Left ventricle myocardium inferior (tissue), 1 donor: ENCODE data around the gene CALN1. TPM values are rescaled to one million over a fixed set of nuclear protein-coding genes. Genes with fewer than 3 reads are reported as not detected.

Experiments used
- DNase-seq: peaks from one replicate; pipeline ENCODE4 v3.0.0-alpha.2; 2020
- H3K27ac ChIP-seq: fragments of 200-600 bp; replicated peaks from 2 replicates; pipeline ENCODE4 v1.8.0; 2021
- H3K27me3 ChIP-seq: fragments of 200-600 bp; 2 replicates; pipeline ENCODE4 v1.8.0; 2021; ENCODE audit warnings: low read depth
- H3K36me3 ChIP-seq: fragments of 200-600 bp; 2 replicates; pipeline ENCODE4 v1.8.0; 2021
- H3K4me1 ChIP-seq: fragments of 200-600 bp; 2 replicates; pipeline ENCODE4 v1.8.0; 2021
- H3K4me3 ChIP-seq: fragments of 200-600 bp; 2 replicates; pipeline ENCODE4 v1.8.0; 2021; ENCODE audit warnings: mild to moderate bottlenecking, moderate library complexity
- H3K9me3 ChIP-seq: fragments of 200-600 bp; replicated peaks from 2 replicates; pipeline ENCODE4 v1.8.0; 2021
- CTCF ChIP-seq: fragments of 200-600 bp; IDR thresholded peaks from 2 replicates; pipeline ENCODE4 v1.8.0; 2021; ENCODE audit warnings: antibody characterized with exemption, mild to moderate bottlenecking, borderline replicate concordance
- intact Hi-C: fragments of 100-400 bp; cut with micrococcal nuclease; formaldehyde crosslinking; loops from one replicate; pipeline ENCODE4 v1.11.0; 2022
- total RNA-seq: library from RNA; stranded (reverse); fragmentation: NEBNext Ultra II Directional; extraction: Animal tissue kit (Norgen Biotek cat#: 25700); gene quantifications from one replicate; pipeline ENCODE4 v1.2.1, GENCODE V29; 2021
- donor health status: DM: no; HTN: yes; CAD: no; lungs with severe emphysema.

Gene CALN1
- total RNA-seq, 1 donor from 2014 or later: not detected

DNA sequence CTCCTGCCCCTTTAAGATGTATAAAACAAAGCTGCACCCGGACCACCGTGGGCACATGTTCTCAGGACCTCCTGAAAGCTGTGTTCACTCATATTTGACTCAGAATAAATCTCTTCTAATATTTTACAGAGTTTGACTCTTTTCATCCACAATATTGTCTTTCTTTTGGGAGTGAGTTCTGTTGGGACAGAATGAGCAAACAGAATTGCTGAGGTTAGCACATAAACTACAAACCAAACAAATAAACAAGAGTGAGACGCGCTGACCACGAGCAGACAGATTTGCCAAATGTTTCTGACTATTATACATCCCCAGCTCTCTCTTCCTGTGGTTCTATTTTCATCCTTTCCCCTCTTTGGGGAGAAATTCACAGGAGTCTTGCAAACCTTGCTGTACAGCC lies 526.7 kb downstream of the CALN1 start:
- peaks cover 16% of the 10 kb centered on the region for H3K27me3 ChIP-seq
- no peak for TF ChIP-seq CTCF
- H3K4me1 ChIP-seq: no peaks in the 10 kb centered on the region
- no peak overlapping the region for H3K27ac ChIP-seq
- no peaks in the 10 kb centered on the region for H3K36me3 ChIP-seq
- DNase-seq: no peak
- intact Hi-C loops: no loop called here
- no peak overlapping the region for H3K4me3 ChIP-seq
- H3K9me3 ChIP-seq: peaks cover 36% of the 10 kb centered on the region

GRCh38 chr7:71883415-71883814 lies 528.7 kb downstream of the CALN1 start:
- peaks cover 16% of the 10 kb centered on the region for H3K27me3 ChIP-seq
- no peaks in the 10 kb centered on the region for H3K36me3 ChIP-seq
- H3K4me3 ChIP-seq: no peak overlapping the region
- no peaks in the 10 kb centered on the region for H3K4me1 ChIP-seq
- no peak for TF ChIP-seq CTCF
- no peak for DNase-seq
- intact Hi-C loops: no loop called here
- peaks cover 30% of the 10 kb centered on the region for H3K9me3 ChIP-seq
- no peak overlapping the region for H3K27ac ChIP-seq

DNA sequence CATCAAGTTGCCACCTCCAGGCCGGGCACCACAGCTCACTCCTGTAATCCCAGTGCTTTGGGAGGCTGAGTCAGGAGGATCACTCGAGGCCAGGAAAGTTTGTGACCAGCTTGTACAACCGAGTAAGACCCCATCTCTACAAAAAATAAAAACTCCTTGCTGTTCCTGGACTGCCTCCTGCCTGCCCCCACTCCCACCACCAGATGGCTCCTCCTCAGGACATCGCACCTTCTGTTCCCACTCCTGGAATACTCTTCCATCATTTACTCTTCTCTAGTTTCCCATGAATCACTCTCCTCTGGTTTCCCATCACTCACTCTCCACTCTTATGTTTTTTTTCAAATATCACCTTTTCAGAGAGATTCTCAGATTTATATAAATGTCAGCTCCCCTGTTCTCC lies 540.7 kb downstream of the CALN1 start:
- no peak for DNase-seq
- Histone ChIP-seq H3K27ac (no peak overlapping the region), H3K4me1 (no peaks in the 10 kb centered on the region), H3K4me3 (no peak overlapping the region), H3K27me3 (no peaks in the 10 kb centered on the region), H3K36me3 (no peaks in the 10 kb centered on the region), H3K9me3 (peaks cover 11% of the 10 kb centered on the region)
- peak; percentile 39 for TF ChIP-seq CTCF
- intact Hi-C loops: no loop called here

- Histone ChIP-seq H3K4me1 (no peaks in the 10 kb centered on the region), H3K27me3 (no peaks in the 10 kb centered on the region), H3K27ac (no peak overlapping the region), H3K36me3 (no peaks in the 10 kb centered on the region), H3K4me3 (no peak overlapping the region), H3K9me3 (peaks cover 5% of the 10 kb centered on the region)
- TF ChIP-seq CTCF: no peak
- intact Hi-C loops: no loop called here
- DNase-seq: no peak
Measured at GRCh38 chr7:71870812-71871211, 541.3 kb downstream of the CALN1 start.

DNA sequence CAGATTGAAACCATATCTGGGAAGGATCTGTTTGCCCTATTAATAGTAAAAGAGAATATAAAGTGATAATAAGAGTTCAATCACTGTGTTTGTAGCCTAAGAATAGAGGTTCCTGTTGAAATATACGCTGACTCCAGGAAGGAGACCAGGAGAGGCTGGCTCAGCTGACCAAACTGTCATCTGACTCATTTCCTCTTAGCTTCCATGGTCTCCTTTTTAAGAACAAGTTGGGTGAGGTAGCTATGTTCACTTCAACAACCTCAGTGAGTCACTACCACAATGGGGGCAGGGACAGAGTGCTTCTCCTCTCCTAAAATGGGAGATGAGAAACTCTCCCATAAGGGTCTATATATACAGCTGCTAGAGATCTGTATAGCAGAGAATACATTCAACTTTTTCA lies 543.3 kb downstream of the CALN1 start:
- Histone ChIP-seq H3K9me3 (no peaks in the 10 kb centered on the region), H3K27ac (no peak overlapping the region), H3K4me1 (no peaks in the 10 kb centered on the region), H3K4me3 (no peak overlapping the region), H3K36me3 (no peaks in the 10 kb centered on the region), H3K27me3 (no peaks in the 10 kb centered on the region)
- DNase-seq: no peak
- TF ChIP-seq CTCF: no peak
- intact Hi-C loops: no loop called here

GRCh38 chr7:71867626-71868025 lies 544.5 kb downstream of the CALN1 start:
- DNase-seq: no peak
- Histone ChIP-seq H3K4me3 (no peak overlapping the region), H3K9me3 (no peaks in the 10 kb centered on the region), H3K4me1 (no peaks in the 10 kb centered on the region), H3K27me3 (no peaks in the 10 kb centered on the region), H3K27ac (no peak overlapping the region), H3K36me3 (no peaks in the 10 kb centered on the region)
- intact Hi-C loops: no loop called here
- TF ChIP-seq CTCF: no peak
